ENCODE results near the gene PIP4K2A.

DNA sequence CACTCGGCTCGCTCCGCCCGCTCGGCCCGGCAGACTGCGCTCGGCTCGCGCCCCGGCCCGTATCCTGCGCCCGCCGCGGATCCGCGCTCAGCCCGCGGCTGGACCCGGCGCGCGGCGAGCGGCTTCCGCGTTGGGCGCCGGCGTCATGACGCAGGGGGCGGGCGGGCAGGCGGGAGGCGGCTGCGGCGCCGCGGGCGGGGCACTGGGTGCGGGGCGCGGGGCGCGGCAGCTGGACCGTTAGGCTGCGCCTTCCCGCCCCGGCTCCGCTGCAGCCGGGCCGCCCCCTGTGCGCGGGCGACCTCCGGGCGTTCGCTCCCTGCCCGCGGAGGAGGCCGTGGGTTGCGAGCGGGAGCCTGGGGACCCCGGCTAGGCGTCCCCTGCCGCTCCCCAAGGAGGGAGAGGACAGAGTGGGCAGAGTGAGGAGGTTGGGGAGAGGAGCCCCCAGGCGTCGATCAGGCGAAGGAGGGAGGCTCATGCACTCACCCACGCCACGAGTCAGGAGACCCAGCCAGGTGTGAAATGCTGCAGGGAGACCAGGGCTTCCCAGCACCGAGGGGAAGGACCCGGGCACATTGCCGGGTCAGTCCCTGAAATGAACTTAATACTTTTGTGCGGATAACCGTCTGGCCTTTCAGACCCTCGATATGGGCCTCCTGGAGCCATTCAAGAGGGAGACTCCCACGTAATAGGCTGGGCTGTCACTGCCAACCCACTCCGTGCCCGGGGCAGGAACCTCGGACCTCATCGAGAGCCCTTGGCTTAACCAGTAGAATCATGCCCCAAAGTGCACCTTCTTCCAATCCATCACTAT is at the start of gene PIP4K2A:
- TF ChIP-seq, protein P1, sequence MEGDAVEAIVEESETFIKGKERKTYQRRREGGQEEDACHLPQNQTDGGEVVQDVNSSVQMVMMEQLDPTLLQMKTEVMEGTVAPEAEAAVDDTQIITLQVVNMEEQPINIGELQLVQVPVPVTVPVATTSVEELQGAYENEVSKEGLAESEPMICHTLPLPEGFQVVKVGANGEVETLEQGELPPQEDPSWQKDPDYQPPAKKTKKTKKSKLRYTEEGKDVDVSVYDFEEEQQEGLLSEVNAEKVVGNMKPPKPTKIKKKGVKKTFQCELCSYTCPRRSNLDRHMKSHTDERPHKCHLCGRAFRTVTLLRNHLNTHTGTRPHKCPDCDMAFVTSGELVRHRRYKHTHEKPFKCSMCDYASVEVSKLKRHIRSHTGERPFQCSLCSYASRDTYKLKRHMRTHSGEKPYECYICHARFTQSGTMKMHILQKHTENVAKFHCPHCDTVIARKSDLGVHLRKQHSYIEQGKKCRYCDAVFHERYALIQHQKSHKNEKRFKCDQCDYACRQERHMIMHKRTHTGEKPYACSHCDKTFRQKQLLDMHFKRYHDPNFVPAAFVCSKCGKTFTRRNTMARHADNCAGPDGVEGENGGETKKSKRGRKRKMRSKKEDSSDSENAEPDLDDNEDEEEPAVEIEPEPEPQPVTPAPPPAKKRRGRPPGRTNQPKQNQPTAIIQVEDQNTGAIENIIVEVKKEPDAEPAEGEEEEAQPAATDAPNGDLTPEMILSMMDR (conservative IDR thresholded peaks at IDR 0.05; ENCODE audit: low read length) = no peak
- TF ChIP-seq EZH2phosphoT487 (IDR thresholded peaks at IDR 0.05; ENCODE audit: borderline replicate concordance) = no peak

All from Loucy (cell line).